ENCODE measurements around the gene AGAP1. TPM values are rescaled to one million over a fixed set of nuclear protein-coding genes. Genes with fewer than 3 reads are reported as not detected.

The AGAP1 gene
- total and polyA plus RNA-seq, 2 donors from 2014 or later, result 8.1 to 44.5 TPM

DNA sequence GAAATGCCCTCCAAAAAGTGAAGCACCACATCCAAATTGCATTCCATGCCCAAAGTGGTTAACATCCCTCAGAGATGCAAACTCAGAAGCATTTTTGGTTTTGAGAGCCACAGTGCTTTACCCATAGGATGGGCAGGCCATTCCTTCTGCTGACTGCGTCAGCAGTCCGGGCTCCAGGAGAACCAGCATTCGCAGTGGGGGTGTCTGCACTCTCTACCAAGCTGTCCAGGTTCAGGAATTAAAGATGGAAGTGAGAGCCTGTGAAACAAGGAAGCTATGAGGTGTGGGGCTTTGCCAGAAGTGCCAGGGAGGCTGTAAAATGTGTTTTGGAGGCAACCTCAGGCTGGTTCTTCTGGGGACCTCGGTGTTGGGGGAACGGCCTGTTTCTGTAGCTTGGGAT, 205.7 kb downstream of the AGAP1 start:
- intact Hi-C loops (cut with DNase I), result no loop called here
- Histone ChIP-seq H3K4me3 (ENCODE audit: low read length in 3 of 3) (no peak overlapping the region), H3K9me3 (ENCODE audit: control insufficient read depth in 2 of 3, insufficient read depth in 1 of 3, low read length in 3 of 3) (no peaks in the 10 kb centered on the region), H3K27me3 (ENCODE audit: control insufficient read depth, insufficient read depth, low read length) (no peaks in the 10 kb centered on the region), H3K27ac (ENCODE audit: low read depth in 2 of 2, low read length in 2 of 2) (no peak overlapping the region), H3K9ac (ENCODE audit: low read length in 3 of 3) (no peak overlapping the region), H3K36me3 (ENCODE audit: control insufficient read depth in 2 of 3, insufficient read depth in 3 of 3, low read length in 3 of 3) (no peaks in the 10 kb centered on the region), H3K4me1 (ENCODE audit: control insufficient read depth in 2 of 3, insufficient read depth in 2 of 3, low read depth in 1 of 3, low read length in 3 of 3) (peaks cover 0 to 3% (median 0%) of the 10 kb centered on the region in 3 donors)
- FAIRE-seq (no peak), DNase-seq (no peak)
- TF ChIP-seq, protein P1, sequence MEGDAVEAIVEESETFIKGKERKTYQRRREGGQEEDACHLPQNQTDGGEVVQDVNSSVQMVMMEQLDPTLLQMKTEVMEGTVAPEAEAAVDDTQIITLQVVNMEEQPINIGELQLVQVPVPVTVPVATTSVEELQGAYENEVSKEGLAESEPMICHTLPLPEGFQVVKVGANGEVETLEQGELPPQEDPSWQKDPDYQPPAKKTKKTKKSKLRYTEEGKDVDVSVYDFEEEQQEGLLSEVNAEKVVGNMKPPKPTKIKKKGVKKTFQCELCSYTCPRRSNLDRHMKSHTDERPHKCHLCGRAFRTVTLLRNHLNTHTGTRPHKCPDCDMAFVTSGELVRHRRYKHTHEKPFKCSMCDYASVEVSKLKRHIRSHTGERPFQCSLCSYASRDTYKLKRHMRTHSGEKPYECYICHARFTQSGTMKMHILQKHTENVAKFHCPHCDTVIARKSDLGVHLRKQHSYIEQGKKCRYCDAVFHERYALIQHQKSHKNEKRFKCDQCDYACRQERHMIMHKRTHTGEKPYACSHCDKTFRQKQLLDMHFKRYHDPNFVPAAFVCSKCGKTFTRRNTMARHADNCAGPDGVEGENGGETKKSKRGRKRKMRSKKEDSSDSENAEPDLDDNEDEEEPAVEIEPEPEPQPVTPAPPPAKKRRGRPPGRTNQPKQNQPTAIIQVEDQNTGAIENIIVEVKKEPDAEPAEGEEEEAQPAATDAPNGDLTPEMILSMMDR (IDR thresholded peaks at IDR 0.05; ENCODE audit: borderline replicate concordance, extremely low read depth, insufficient read depth), result no peak

DNA sequence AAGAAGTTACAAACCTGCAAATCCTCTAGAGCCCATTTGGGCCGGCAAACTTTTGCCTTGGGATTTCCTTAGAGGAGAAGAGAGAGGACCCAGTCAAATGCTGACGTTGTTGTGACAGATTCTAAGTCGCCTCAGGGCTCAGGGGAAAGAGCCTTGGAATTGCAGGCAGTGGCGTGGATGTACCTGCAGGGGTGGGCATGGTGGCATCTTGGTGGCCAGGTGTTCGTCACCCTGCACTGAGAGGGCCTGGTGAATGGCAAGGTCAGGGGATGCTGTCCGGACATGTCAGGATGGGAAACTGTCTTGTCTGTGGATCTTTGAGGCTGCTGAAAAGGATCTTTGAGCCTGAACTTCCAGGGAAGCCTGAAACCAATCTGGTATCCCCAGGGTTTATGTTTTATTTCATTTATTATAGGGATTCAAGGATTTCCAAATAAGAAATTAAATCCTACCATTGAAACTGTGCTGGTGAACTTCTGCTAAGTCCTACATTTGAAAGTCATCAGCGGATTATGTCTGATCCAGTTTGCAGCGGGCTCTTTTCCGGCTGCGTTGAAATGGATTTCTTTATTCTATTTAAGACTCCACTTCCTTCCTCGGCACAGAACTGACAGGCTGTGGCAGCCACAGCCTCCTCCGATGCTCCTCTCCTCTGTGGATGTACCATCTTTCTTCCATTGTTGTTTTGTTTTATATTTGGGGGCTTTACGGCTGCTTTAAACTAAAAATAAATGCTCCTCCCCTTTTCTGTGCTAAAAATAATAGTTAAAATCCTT, 207.6 kb downstream of the AGAP1 start:
- Histone ChIP-seq H3K4me1 (ENCODE audit: control insufficient read depth in 2 of 3, insufficient read depth in 2 of 3, low read depth in 1 of 3, low read length in 3 of 3) (peaks cover 0 to 3% (median 0%) of the 10 kb centered on the region in 3 donors), H3K9me3 (ENCODE audit: control insufficient read depth in 2 of 3, insufficient read depth in 1 of 3, low read length in 3 of 3) (no peaks in the 10 kb centered on the region), H3K9ac (ENCODE audit: low read length in 3 of 3) (no peak overlapping the region), H3K27ac (ENCODE audit: low read depth in 2 of 2, low read length in 2 of 2) (no peak overlapping the region), H3K36me3 (ENCODE audit: control insufficient read depth in 2 of 3, insufficient read depth in 3 of 3, low read length in 3 of 3) (no peaks in the 10 kb centered on the region), H3K27me3 (ENCODE audit: control insufficient read depth, insufficient read depth, low read length) (no peaks in the 10 kb centered on the region), H3K4me3 (ENCODE audit: low read length in 3 of 3) (no peak overlapping the region)
- no peak for DNase-seq
- FAIRE-seq, result no peak
- intact Hi-C loops (cut with DNase I), result no loop called here
- TF ChIP-seq, protein P1 (IDR thresholded peaks at IDR 0.05; ENCODE audit: borderline replicate concordance, extremely low read depth, insufficient read depth), result no peak

DNA sequence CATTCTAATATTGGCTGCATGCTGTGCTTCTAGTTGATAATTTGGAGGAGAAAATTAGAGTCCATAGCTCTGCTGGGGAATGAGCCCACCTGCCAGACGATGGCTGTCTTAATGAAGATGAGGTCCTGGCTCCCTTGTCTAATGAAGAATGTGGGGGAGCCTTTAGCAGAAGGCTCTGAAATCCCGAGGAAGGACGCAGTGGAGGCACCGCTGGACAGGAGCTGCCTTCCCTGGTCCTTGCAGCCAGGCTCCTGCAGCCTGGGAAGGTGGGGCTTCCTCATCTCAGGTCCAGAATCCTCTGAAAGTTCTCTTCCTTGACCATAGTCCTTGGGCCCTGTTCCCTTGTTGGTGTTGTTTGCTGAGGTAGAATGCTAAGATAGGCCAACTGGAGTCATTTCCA, 208.3 kb downstream of the AGAP1 start:
- intact Hi-C loops (cut with DNase I), result no loop called here
- TF ChIP-seq, protein P1 (IDR thresholded peaks at IDR 0.05; ENCODE audit: borderline replicate concordance, extremely low read depth, insufficient read depth), result no peak
- H3K9me3 ChIP-seq (ENCODE audit: control insufficient read depth in 2 of 3, insufficient read depth in 1 of 3, low read length in 3 of 3), result no peaks in the 10 kb centered on the region
- DNase-seq (no peak), FAIRE-seq (no peak)
- no peak overlapping the region for H3K9ac ChIP-seq (ENCODE audit: low read length in 3 of 3)
- H3K36me3 ChIP-seq (ENCODE audit: control insufficient read depth in 2 of 3, insufficient read depth in 3 of 3, low read length in 3 of 3), result no peaks in the 10 kb centered on the region
- H3K27me3 ChIP-seq (ENCODE audit: control insufficient read depth, insufficient read depth, low read length), result no peaks in the 10 kb centered on the region
- no peak overlapping the region for H3K4me3 ChIP-seq (ENCODE audit: low read length in 3 of 3)
- H3K4me1 ChIP-seq (ENCODE audit: control insufficient read depth in 2 of 3, insufficient read depth in 2 of 3, low read depth in 1 of 3, low read length in 3 of 3), result peaks cover 0 to 3% (median 0%) of the 10 kb centered on the region in 3 donors
- no peak overlapping the region for H3K27ac ChIP-seq (ENCODE audit: low read depth in 2 of 2, low read length in 2 of 2)

Measured in kidney (tissue), 14 donors.